Prostate gland (tissue), 2 donors: ENCODE data around the gene ABTB2. TPM values are rescaled to one million over a fixed set of nuclear protein-coding genes. Genes with fewer than 3 reads are reported as not detected.
A peak's percentile ranks its signal among the peaks of the same experiment; 100 is the strongest.

Experiments used
- DNase-seq: peaks from one replicate; pipeline ENCODE4 v3.0.0-alpha.2; 2019; ENCODE audit warnings: low spot score
- H3K27ac ChIP-seq, 2 donors: fragments of 200-600 bp; sonication (generic); 2 replicates each; pipeline ENCODE4 v1.5.1; 2017 to 2019
- H3K27me3 ChIP-seq: fragments of 200-600 bp; sonication (generic); replicated peaks from 2 replicates; pipeline ENCODE4 v1.5.1; 2019; ENCODE audit not compliant: insufficient read depth
- H3K36me3 ChIP-seq, 2 donors: fragments of 200-600 bp; sonication (generic); 1 replicate in 1 of 2; 2 replicates in 1 of 2; pipeline versions ENCODE4 v1.5.1 to v1.8.1; 2017 to 2019
- H3K4me1 ChIP-seq: fragments of 200-600 bp; sonication (generic); replicated peaks from 2 replicates; pipeline ENCODE4 v1.5.1; 2019
- H3K4me3 ChIP-seq, 2 donors: fragments of 200-600 bp; sonication (generic); 2 replicates each; pipeline ENCODE4 v1.5.1; 2017 to 2019
- H3K9me3 ChIP-seq: fragments of 200-600 bp; sonication (generic); 2 replicates; pipeline ENCODE4 v1.5.1; 2017
- CTCF ChIP-seq, 4 experiments: fragments of 200-600 bp in 2 of 4; fragments of 450-650 bp in 2 of 4; sonication (generic) in 2 of 4; IDR thresholded peaks; 1 replicate in 3 of 4; 2 replicates in 1 of 4; pipeline ENCODE4 v1.5.1; 2016 to 2019; ENCODE audit warnings: antibody characterized with exemption in 4 of 4, mild to moderate bottlenecking in 2 of 4, moderate library complexity in 2 of 4
- POLR2A ChIP-seq: fragments of 450-650 bp; IDR thresholded peaks from one replicate; pipeline ENCODE4 v1.6.1; 2016; ENCODE audit warnings: antibody characterized with exemption, mild to moderate bottlenecking
- POLR2AphosphoS5 ChIP-seq: sonication (generic); formaldehyde crosslinking; IDR thresholded peaks from one replicate; pipeline ENCODE4 v1.6.1; 2017; ENCODE audit warnings: antibody characterized with exemption
- WGBS: methylation state at CpG from one replicate; pipeline ENCODE4 v1.1.5; 2018; 5-methylcytosine and 5-hydroxymethylcytosine counted together
- intact Hi-C: fragments of 100-400 bp; cut with DNase I; formaldehyde crosslinking; loops from one replicate; pipeline ENCODE4 v1.14.2; 2022
- total RNA-seq, 2 donors: library from RNA; depleted of rRNA; stranded (reverse); fragments of >200 nt; gene quantifications; one replicate each; pipeline ENCODE4 v1.1.0, GENCODE V29; 2016

The ABTB2 gene
- total RNA-seq, 2 donors from 2014 or later: 3.0 to 13.7 TPM

DNA sequence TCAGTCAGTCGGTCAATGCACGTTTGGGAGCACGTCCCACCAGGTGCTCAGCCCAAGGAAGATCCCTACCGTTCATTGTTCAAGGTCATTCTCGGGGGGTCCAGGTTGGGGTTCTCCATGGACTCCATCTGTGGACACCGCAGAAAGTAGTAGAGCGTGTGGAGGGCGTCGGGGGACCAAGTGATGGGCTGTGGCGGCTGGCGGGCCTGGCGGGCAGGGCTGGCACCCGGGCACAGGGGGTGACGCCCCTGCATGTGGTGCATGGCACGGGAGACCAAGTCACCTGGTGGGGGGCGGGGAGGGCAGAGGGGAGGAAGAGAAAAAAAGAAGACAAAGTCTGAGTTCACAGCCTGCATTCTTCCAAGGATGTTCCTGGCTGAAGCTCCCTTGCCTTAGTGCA lies 160.6 kb downstream of the ABTB2 start:
- 93% methylated on average over 16 of the region's 16 CpGs for WGBS
- intact Hi-C loops: no loop called here

DNA sequence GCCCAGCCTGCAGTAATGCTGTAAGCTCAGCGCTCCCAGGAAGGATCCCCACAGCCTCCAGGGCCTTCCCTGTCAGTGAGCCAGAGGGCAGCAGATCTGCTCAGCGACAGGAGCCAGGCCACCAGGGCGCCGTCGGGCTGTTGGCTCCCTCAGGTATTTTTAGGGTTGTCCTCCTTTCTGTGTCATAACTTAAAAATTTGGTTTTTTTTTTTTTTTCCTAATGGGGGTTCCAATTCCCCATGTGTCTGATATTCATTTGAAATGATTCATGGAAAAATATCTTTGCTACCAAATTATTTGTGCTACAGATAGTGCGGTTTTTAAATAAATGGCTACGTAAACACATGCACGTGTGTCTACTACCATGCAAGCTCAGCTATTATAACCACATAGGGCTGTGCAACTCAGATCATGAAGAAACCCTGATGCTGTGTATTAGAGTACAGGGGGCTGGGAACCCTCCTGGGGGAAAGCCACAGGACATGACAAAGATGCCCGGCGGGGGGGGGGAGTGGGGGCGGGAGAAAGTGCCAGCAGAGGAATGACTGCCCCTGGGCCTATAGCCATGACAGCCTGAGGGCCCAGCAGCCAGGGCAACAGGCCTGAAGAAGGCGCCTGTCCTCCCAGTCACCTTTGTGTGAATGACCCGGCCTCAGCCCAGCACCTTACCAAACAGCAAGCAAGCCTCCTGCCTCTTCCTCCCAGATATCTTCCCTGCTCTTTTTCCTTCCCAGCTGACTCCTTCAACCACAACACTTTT lies 163.1 kb downstream of the ABTB2 start:
- WGBS: 84% methylated on average over 13 of the region's 13 CpGs
- Histone ChIP-seq H3K4me1 (no peaks in the 10 kb centered on the region), H3K27me3 (no peaks in the 10 kb centered on the region), H3K27ac (no peak overlapping the region), H3K36me3 (no peaks in the 10 kb centered on the region), H3K9me3 (no peaks in the 10 kb centered on the region), H3K4me3 (no peak overlapping the region)
- no peak for DNase-seq
- intact Hi-C loops: no loop called here
- TF ChIP-seq POLR2A (no peak), POLR2AphosphoS5 (no peak), CTCF (IDR thresholded peaks at IDR 0.05) (no peak)

More for the DNA sequence above, 160.6 kb downstream of the ABTB2 start:
- Histone ChIP-seq H3K27ac (no peak overlapping the region), H3K9me3 (no peaks in the 10 kb centered on the region), H3K27me3 (no peaks in the 10 kb centered on the region), H3K4me1 (no peaks in the 10 kb centered on the region), H3K4me3 (no peak overlapping the region), H3K36me3 (no peaks in the 10 kb centered on the region)
- no peak for TF ChIP-seq POLR2AphosphoS5
- no peak for TF ChIP-seq POLR2A
- no peak for TF ChIP-seq CTCF (IDR thresholded peaks at IDR 0.05)
- DNase-seq: no peak

DNA sequence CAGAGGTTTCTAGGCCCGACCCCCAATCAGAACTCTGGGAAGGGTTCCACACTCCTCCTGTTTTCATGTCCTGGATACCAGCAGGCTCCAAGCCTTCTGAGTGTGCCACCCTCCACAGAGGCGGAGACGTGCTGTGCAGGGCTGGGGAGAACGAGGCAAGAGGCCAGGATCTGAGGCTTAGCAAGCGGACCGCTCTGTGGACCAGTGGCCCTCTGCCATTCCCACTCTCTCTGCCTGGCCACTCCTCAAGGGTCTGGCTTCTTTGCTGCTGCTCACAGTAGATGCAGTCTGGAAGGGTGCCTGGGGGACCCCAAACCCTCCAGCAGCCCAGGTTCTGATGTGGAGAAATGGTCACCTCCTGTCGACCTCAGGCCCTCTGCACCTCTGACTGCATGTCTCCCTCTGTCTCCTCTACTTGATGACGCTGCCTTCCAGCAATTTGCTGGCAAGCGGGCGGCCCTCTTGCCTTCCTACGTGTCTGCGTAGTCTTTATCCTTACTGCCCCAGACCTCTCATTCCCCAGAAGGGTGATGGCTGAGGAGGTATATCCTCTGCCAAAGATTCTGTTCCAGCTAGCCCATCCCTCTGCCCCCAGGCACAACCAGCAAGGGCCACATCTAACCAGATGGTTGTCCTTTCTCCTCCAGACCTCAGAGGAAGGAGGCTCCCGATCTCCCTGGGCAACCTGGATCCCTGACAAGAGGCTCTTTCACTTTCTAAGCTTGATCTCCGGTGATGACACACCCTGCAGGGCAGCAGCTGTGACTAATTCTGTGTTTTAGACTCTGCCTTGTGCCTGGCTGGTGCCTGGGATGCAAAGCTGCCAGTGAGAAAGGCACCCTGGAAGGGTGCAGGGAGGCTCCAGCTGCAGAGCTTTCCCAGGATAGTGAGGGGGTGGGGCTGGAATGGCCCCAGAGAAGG lies 165.1 kb downstream of the ABTB2 start:
- Histone ChIP-seq H3K4me1 (no peaks in the 10 kb centered on the region), H3K9me3 (no peaks in the 10 kb centered on the region), H3K27ac (peak overlapping the region in 1 of 2 donors; percentile 48), H3K36me3 (no peaks in the 10 kb centered on the region), H3K27me3 (no peaks in the 10 kb centered on the region), H3K4me3 (no peak overlapping the region)
- no peak for TF ChIP-seq POLR2AphosphoS5
- no peak for TF ChIP-seq CTCF (IDR thresholded peaks at IDR 0.05)
- no peak for TF ChIP-seq POLR2A
- peak; percentile 38 for DNase-seq
- 34% methylated on average over 14 of the region's 14 CpGs for WGBS
- intact Hi-C loops: loop anchor here (1.0 kb wide), 1 partner anchor 165 kb away; no protein-coding TSS in a partner anchor

- no peak for TF ChIP-seq POLR2A
- no peak for TF ChIP-seq CTCF (IDR thresholded peaks at IDR 0.05)
- TF ChIP-seq POLR2AphosphoS5: no peak
- Histone ChIP-seq H3K4me1 (no peaks in the 10 kb centered on the region), H3K36me3 (no peaks in the 10 kb centered on the region), H3K9me3 (no peaks in the 10 kb centered on the region), H3K27ac (no peak overlapping the region), H3K4me3 (no peak overlapping the region), H3K27me3 (no peaks in the 10 kb centered on the region)
- intact Hi-C loops: no loop called here
- DNase-seq: no peak
- 83% methylated on average over 5 of the region's 5 CpGs for WGBS
These were observed 166.2 kb downstream of the ABTB2 start for GRCh38 chr11:34191578-34191977.
